ENCODE data around the gene NEK11. TPM values are rescaled to one million over a fixed set of nuclear protein-coding genes. Genes with fewer than 3 reads are reported as not detected.

Gene NEK11
- total RNA-seq, 1 donor from 2014 or later = 7.1 TPM

DNA sequence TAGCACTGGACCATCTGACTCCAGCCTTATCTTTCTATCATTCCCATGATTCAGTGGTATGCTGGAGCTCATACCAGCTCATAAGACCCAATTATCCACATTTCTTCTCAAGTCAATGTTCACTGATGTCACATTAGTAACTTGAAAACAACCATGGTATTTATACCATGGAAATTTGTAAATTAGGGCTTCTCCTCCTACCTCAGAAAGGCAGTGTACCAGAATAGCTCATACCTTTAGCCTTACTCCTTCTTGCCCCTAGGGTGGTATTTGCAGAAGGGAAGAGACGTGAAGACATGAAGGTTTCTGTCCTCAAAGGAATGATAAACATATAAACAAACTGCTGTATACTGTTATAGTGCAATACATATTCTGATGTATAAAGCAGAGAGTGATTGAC, 114.2 kb downstream of the NEK11 start:
- Histone ChIP-seq H2AFZ (ENCODE audit: low read depth, low read length) (no peak overlapping the region), H3K27me3 (ENCODE audit: insufficient read depth, low read length) (no peaks in the 10 kb centered on the region), H3K4me1 (ENCODE audit: insufficient read depth, low read length) (no peaks in the 10 kb centered on the region), H3K4me3 (ENCODE audit: insufficient read depth, low read depth, low read length) (no peak overlapping the region), H3K27ac (ENCODE audit: low read depth, low read length) (no peak overlapping the region), H3K79me2 (ENCODE audit: insufficient read depth, low read length) (no peaks in the 10 kb centered on the region), H3K9ac (ENCODE audit: low read length) (no peak overlapping the region), H3K36me3 (ENCODE audit: insufficient read depth, low read length) (no peaks in the 10 kb centered on the region), H3K4me2 (ENCODE audit: low read length) (no peak overlapping the region), H3K9me3 (ENCODE audit: insufficient read depth, low read depth, low read length) (no peaks in the 10 kb centered on the region), H4K20me1 (ENCODE audit: insufficient read depth, low read length) (no peaks in the 10 kb centered on the region)
- peaks cover 4% of the 10 kb centered on the region for H3K9me3 Mint-ChIP-seq (ENCODE audit: unreplicated experiment)
- H3K36me3 Mint-ChIP-seq (ENCODE audit: low read depth, unreplicated experiment) = peaks cover 9% of the 10 kb centered on the region
- H3K27ac Mint-ChIP-seq (ENCODE audit: unreplicated experiment) = no peak overlapping the region
- H3K27me3 Mint-ChIP-seq (ENCODE audit: low read depth, unreplicated experiment) = no peaks in the 10 kb centered on the region
- DNase-seq (ENCODE audit: low read depth) = no peak
- TF ChIP-seq CTCF (IDR thresholded peaks at IDR 0.05; ENCODE audit: insufficient read depth, low read depth, low read length) (no peak), EZH2 (IDR thresholded peaks at IDR 0.05; ENCODE audit: insufficient read depth, low read length) (no peak)
- H3K4me3 Mint-ChIP-seq (ENCODE audit: unreplicated experiment) = no peak overlapping the region
- no peak for FAIRE-seq
- H3K4me1 Mint-ChIP-seq (ENCODE audit: low read depth, unreplicated experiment) = no peaks in the 10 kb centered on the region

DNA sequence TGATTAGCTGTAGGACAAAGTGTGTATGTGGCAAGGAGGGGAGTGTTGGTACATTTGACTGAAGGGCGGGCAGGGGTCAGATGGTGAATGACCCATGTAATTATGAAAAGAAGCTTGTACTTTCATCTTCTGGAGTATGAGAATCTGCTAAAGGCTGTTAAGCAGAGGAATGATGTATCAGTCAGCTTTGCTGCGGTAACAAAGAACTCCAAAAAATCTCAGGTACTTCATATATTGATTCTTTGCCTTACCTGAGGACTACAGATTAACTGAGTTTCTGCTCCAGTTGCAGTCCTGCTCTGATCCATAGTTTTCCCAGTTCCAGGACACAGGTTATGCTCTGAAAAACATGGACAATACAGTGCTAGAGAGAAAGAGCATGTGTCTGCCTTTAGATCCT, 115.1 kb downstream of the NEK11 start:
- Mint-ChIP-seq H3K27ac (ENCODE audit: unreplicated experiment) (no peak overlapping the region), H3K27me3 (ENCODE audit: low read depth, unreplicated experiment) (no peaks in the 10 kb centered on the region), H3K36me3 (ENCODE audit: low read depth, unreplicated experiment) (peaks cover 9% of the 10 kb centered on the region), H3K4me3 (ENCODE audit: unreplicated experiment) (no peak overlapping the region), H3K9me3 (ENCODE audit: unreplicated experiment) (peaks cover 4% of the 10 kb centered on the region), H3K4me1 (ENCODE audit: low read depth, unreplicated experiment) (no peaks in the 10 kb centered on the region)
- H3K4me3 ChIP-seq (ENCODE audit: insufficient read depth, low read depth, low read length) = no peak overlapping the region
- no peak for FAIRE-seq
- H3K27me3 ChIP-seq (ENCODE audit: insufficient read depth, low read length) = no peaks in the 10 kb centered on the region
- TF ChIP-seq EZH2 (IDR thresholded peaks at IDR 0.05; ENCODE audit: insufficient read depth, low read length) (no peak), CTCF (IDR thresholded peaks at IDR 0.05; ENCODE audit: insufficient read depth, low read depth, low read length) (no peak)
- no peaks in the 10 kb centered on the region for H3K9me3 ChIP-seq (ENCODE audit: insufficient read depth, low read depth, low read length)
- no peak overlapping the region for H3K4me2 ChIP-seq (ENCODE audit: low read length)
- H3K36me3 ChIP-seq (ENCODE audit: insufficient read depth, low read length) = no peaks in the 10 kb centered on the region
- H3K4me1 ChIP-seq (ENCODE audit: insufficient read depth, low read length) = no peaks in the 10 kb centered on the region
- no peak overlapping the region for H2AFZ ChIP-seq (ENCODE audit: low read depth, low read length)
- no peak for DNase-seq (ENCODE audit: low read depth)
- H4K20me1 ChIP-seq (ENCODE audit: insufficient read depth, low read length) = no peaks in the 10 kb centered on the region
- H3K79me2 ChIP-seq (ENCODE audit: insufficient read depth, low read length) = no peaks in the 10 kb centered on the region
- H3K9ac ChIP-seq (ENCODE audit: low read length) = no peak overlapping the region
- H3K27ac ChIP-seq (ENCODE audit: low read depth, low read length) = no peak overlapping the region

DNA sequence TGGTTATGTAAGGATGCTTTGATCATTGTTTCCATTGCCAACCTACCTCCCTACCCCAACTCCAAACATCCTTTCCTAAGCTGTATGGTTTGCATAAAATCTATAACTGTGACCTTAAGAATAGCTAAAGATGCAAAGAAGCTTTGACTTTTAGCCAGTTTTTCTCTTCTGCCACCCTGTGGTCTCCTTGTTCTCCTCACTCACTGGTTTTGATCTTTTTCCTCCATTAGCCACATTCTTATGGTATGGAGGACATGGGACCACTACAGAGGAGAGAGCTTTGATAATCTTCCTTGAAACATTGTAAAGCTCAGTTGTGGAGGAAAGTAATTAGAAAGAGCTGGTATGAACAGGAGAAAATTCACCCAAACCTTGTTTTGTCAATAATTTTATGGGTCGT, 115.9 kb downstream of the NEK11 start:
- H3K9ac ChIP-seq (ENCODE audit: low read length) = no peak overlapping the region
- no peak overlapping the region for H3K4me3 ChIP-seq (ENCODE audit: insufficient read depth, low read depth, low read length)
- FAIRE-seq (no peak), DNase-seq (ENCODE audit: low read depth) (no peak)
- H3K27ac Mint-ChIP-seq (ENCODE audit: unreplicated experiment) = no peak overlapping the region
- H3K4me1 ChIP-seq (ENCODE audit: insufficient read depth, low read length) = no peaks in the 10 kb centered on the region
- H3K4me3 Mint-ChIP-seq (ENCODE audit: unreplicated experiment) = no peak overlapping the region
- H3K4me2 ChIP-seq (ENCODE audit: low read length) = no peak overlapping the region
- no peaks in the 10 kb centered on the region for H3K36me3 ChIP-seq (ENCODE audit: insufficient read depth, low read length)
- H3K27me3 ChIP-seq (ENCODE audit: insufficient read depth, low read length) = no peaks in the 10 kb centered on the region
- H3K27me3 Mint-ChIP-seq (ENCODE audit: low read depth, unreplicated experiment) = no peaks in the 10 kb centered on the region
- H4K20me1 ChIP-seq (ENCODE audit: insufficient read depth, low read length) = no peaks in the 10 kb centered on the region
- H3K9me3 ChIP-seq (ENCODE audit: insufficient read depth, low read depth, low read length) = no peaks in the 10 kb centered on the region
- H3K79me2 ChIP-seq (ENCODE audit: insufficient read depth, low read length) = no peaks in the 10 kb centered on the region
- H3K36me3 Mint-ChIP-seq (ENCODE audit: low read depth, unreplicated experiment) = peaks cover 9% of the 10 kb centered on the region
- no peaks in the 10 kb centered on the region for H3K4me1 Mint-ChIP-seq (ENCODE audit: low read depth, unreplicated experiment)
- peaks cover 4% of the 10 kb centered on the region for H3K9me3 Mint-ChIP-seq (ENCODE audit: unreplicated experiment)
- H3K27ac ChIP-seq (ENCODE audit: low read depth, low read length) = no peak overlapping the region
- no peak overlapping the region for H2AFZ ChIP-seq (ENCODE audit: low read depth, low read length)
- TF ChIP-seq CTCF (IDR thresholded peaks at IDR 0.05; ENCODE audit: insufficient read depth, low read depth, low read length) (no peak), EZH2 (IDR thresholded peaks at IDR 0.05; ENCODE audit: insufficient read depth, low read length) (no peak)
